Measurements from ENCODE around the gene ZNF385B.
"Not testable (repeated sequence)": the region's sequence is repeated elsewhere in the genome, so short reads cannot be mapped to it uniquely, and the experiment has no call there.

ZNF385B gene

GRCh38 chr2:179677746-179678505, 183.5 kb downstream of the ZNF385B start:
- DNase-seq (ENCODE audit: low spot score): no peak

DNA sequence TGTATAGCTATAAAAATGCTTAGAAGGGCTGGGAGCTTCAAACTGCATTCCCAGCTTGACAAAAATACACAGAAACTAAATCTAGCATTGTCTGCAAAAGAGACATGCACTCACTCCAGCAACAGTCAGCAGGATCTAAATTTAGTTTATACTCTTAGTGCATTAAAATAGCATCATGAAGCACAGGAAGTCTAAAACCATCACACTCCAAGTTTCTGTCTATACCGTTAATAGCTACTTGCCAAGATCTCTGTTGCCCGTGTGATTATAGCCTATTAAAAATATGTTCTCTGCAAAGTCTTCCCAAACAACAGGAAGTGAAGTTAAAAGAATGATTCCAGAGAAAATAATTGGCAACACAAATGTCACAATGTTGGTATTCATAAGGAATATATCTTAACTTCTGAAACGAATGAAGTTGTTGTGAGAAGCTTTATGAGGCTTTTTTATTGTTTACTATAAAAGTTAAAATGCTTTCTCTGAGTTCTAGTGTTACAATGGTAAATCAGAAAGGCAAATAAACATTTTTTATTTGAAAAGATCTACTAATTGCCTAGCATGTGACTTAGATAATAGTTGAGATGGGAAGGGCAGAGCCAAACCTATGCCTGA, 184.2 kb downstream of the ZNF385B start:
- no peak for DNase-seq (ENCODE audit: low spot score)

- DNase-seq (ENCODE audit: low spot score): no peak
Observed at GRCh38 chr2:179675435-179675834, 186.0 kb downstream of the ZNF385B start.

DNA sequence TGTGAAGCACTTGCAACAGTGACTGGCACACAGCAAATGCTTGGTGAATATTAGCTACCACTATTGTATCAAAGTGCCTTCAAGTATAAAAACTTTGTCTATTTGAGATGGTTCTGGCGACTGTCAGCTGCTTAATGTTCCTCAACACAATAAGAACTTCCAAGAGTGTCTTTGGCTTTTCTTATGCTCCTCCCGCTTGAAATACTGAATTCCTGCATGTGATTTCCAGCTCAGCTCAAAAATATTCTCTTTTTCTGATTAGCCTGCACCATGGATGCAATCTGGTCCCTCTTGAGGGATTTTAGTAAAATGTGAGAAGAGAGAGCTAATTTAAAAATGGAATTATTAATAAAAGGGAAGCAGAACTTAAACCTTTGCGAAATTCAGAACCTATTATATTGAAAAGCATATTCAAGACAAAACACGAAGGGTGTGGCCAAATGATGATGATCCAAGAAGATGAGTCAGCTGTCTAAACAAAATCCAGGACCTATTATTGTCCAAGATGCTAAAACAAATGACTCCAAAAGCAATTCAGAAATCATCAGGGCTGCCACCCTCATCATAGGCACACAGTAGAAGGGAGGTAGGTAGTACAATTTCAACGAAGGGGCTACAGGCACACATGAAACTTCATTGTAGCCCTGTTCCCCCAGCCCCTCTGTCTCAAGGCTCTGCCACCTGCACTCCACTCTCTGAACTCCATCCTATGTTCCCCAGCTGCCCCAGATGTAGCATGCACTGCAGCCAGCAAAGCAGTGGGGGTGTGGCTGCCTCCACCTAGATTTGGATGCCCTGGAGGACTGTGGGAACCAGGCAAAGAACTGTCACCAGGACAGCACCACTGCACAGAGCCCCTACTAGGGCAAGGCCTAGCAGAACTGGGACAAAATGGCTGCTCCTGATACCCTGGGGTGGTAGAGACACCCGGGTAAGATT, 190.1 kb downstream of the ZNF385B start:
- DNase-seq (ENCODE audit: low spot score): no peak

DNA sequence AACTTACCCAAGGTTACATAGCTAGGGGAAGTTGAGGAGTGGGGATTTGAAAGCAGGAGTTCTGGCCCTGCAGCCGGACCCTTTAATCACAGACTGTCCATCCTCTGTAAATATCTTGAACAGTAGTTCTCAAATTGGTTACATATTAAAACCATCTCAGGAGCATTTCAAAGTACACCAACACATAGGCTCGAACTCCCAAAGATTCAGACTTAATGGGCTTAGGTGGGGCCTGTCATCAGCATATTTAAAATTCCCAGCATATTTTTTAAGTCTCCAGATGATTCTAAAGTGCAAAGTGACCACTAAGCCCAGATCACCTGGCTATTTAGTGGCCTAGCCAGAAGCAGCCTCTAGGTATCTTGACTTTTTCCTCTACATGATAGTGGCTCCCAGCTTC, 192.2 kb downstream of the ZNF385B start:
- DNase-seq (ENCODE audit: low spot score): no peak

- no peak for DNase-seq (ENCODE audit: low spot score)
Observed at GRCh38 chr2:179664972-179665812, 196.2 kb downstream of the ZNF385B start.

- no peak for DNase-seq (ENCODE audit: low spot score)
Observed at GRCh38 chr2:179661986-179662385, 199.4 kb downstream of the ZNF385B start.

DNA sequence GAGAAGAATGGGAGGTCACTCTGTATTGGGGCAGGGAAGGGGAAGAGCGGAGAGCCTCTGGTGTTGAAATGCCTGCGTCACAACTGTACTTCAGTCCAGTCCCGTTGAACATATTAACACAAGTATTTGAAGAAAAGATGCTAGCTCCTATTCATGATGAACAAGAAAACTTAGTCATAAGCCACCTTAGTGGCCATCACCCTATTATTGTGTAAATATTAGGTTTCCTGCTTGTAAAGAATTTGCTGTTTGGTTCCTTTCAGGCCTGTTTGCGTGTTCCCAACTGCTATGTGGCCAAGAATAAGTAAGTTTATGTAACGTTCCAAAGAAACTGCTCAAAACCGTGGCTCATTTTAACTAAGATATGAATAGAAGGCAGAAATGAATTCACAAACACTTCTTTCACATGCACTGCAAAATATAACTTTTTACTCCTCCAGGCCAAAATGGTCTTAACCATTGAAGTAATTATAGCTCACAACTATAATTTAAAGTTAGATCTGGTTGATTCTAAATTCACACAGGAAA, 204.3 kb downstream of the ZNF385B start:
- DNase-seq (ENCODE audit: low spot score): no peak

GRCh38 chr2:179655627-179656026, 205.8 kb downstream of the ZNF385B start:
- DNase-seq (ENCODE audit: low spot score): no peak

DNA sequence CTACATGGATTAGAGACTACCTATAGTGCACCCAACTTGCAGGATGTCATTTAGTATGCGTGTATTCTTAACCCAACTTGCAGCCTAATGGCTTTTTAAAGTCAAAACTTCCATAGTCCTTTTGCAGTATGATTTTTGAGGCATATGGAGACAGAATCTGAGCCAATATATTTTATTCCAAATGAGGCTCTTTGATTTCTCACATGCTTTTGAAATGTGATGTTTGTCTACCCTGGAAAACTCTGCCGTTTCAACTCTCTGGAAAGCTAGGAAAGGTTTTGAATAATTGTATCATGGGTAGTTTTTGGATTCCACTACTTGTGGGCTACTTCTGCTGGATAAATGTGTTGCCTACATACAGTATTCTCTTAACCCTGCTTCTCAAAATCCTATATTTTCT, 206.6 kb downstream of the ZNF385B start:
- no peak for DNase-seq (ENCODE audit: low spot score)

DNA sequence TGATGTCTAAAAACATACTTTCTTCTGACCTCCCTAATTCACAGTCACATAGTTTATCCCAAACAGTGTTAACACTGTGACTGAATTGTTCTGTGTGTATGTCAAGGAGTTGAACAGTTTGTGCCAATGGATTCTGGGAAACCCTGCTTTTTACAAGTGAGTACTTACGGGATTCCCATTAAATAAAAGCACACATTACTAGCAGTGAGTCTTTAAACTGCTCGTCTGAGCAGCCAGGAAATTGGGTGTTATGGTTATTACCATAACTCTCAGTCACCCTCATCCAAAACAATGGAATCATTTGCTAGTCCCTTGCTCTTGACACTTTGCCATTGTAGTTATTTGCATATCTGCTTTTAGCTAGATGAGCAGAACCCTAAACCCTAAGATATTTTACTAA, 209.1 kb downstream of the ZNF385B start:
- no peak for DNase-seq (ENCODE audit: low spot score)

DNA sequence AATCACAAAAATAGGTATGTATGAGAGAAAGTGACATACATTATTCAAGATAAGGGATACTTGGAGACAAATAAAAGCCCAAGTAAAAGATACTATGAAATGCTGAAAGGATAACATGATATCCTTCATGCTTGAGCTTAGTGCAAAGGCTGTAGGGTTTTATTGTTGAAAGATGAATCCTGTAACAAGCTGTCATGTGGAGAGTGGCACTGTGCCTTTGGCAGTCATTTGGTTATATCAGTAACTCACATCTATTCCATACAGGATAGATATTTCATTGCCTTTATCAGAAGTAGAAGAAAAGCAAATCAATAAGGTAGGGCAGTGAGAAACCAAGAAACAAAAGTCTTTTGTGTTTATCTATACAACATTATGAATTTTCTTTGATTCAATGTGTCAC, 211.0 kb downstream of the ZNF385B start:
- DNase-seq (ENCODE audit: low spot score): no peak

DNA sequence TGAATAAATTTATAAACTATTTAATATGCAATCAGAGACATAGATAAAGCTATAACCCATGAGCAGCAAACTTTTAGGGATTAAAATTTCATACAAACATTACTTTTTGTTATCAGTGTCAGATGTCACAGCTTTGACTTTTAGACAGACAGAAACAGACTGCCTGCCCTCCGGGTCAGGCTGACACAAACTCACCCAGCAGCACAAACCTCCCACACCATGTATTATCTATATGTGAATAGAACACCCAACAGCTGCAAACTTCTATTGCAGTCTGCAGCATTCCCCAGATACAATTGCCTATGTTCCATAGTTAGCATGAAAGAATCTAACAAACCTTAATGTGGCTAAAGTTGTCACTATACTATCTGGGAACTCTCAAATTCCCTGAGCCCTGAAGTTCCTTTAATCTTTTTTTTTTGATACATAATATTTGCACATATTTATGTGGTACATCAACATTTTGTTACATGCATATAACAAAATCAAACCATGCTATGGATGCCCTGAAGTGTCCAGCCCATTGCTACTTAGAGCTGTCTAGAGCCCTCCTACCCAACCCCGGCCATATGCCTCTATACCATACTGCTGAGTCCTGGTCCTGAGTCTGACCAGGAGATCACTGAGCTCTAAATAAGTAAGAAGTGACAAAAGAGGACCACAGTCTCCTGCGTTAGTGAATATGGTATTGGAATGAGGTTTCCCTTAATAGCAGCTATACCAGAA, 214.4 kb downstream of the ZNF385B start:
- no peak for DNase-seq (ENCODE audit: low spot score)

GRCh38 chr2:179646173-179646769, 215.1 kb downstream of the ZNF385B start:
- no peak for DNase-seq (ENCODE audit: low spot score)

DNA sequence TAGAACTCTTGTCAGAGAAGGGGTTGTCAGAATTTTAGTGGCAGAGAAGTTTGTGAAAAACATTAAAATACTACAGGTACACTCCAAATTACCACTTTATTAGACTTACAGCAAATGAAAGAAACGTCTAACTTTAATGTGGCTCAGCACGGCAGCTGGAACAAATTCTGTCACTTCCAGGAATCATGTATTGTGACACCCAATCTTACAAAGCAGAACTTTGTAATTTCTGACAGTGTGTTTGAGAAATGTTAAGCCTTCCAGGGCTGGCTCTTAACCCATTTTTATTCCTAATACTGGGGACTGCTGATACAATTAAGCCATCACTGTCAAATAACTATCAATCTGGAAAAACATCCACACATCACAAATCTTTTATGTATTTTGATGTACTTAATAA, 216.4 kb downstream of the ZNF385B start:
- DNase-seq (ENCODE audit: low spot score): no peak

GRCh38 chr2:179642462-179642861, 218.9 kb downstream of the ZNF385B start:
- no peak for DNase-seq (ENCODE audit: low spot score)

GRCh38 chr2:179636995-179637394, 224.4 kb downstream of the ZNF385B start:
- DNase-seq (ENCODE audit: low spot score): no peak

GRCh38 chr2:179636100-179636980, 225.1 kb downstream of the ZNF385B start:
- no peak for DNase-seq (ENCODE audit: low spot score)

- not testable (repeated sequence) for DNase-seq (ENCODE audit: low spot score)
Observed at GRCh38 chr2:179631769-179632385, 229.5 kb downstream of the ZNF385B start.

Data from CD4-positive, alpha-beta T cell treated with Interleukin-2 at 100 ng/mL for 4 hours (primary cell).